Measurements from ENCODE around the gene KHDRBS2.

KHDRBS2 gene

GRCh38 chr6:62285612-62286469 is at the start of gene KHDRBS2:
Gene KHDRBS2 (minus strand): TSS chr6:62286225.
- DNase-seq (ENCODE audit: low read depth in 3 of 3, low spot score in 1 of 3): no peak

- no peak for DNase-seq (ENCODE audit: low read depth in 3 of 3, low spot score in 1 of 3)
Measured at GRCh38 chr6:62328607-62329006, 42.6 kb upstream of the KHDRBS2 start.

- DNase-seq (ENCODE audit: low read depth in 3 of 3, low spot score in 1 of 3): no peak
Measured at GRCh38 chr6:62324834-62325233, 38.8 kb upstream of the KHDRBS2 start.

GRCh38 chr6:62323818-62324431 is 37.9 kb upstream of the KHDRBS2 start:
- DNase-seq (ENCODE audit: low read depth in 3 of 3, low spot score in 1 of 3): no peak

GRCh38 chr6:62298745-62299392 is 12.8 kb upstream of the KHDRBS2 start:
- no peak for DNase-seq (ENCODE audit: low read depth in 3 of 3, low spot score in 1 of 3)

- no peak for DNase-seq (ENCODE audit: low read depth in 3 of 3, low spot score in 1 of 3)
Measured at GRCh38 chr6:62296541-62296940, 10.5 kb upstream of the KHDRBS2 start.

- no peak for DNase-seq (ENCODE audit: low read depth in 3 of 3, low spot score in 1 of 3)
Measured at GRCh38 chr6:62288974-62289373, 2.9 kb upstream of the KHDRBS2 start.

GRCh38 chr6:62288562-62288961 is 2.5 kb upstream of the KHDRBS2 start:
- DNase-seq (ENCODE audit: low read depth in 3 of 3, low spot score in 1 of 3): no peak

- DNase-seq (ENCODE audit: low read depth in 3 of 3, low spot score in 1 of 3): no peak
Measured at GRCh38 chr6:62286470-62286843, 432 bp upstream of the KHDRBS2 start.

- no peak for DNase-seq (ENCODE audit: low read depth in 3 of 3, low spot score in 1 of 3)
Measured at GRCh38 chr6:62284725-62285124, 1.3 kb downstream of the KHDRBS2 start.

- no peak for DNase-seq (ENCODE audit: low read depth in 3 of 3, low spot score in 1 of 3)
Measured at GRCh38 chr6:62283796-62284411, 2.1 kb downstream of the KHDRBS2 start.

- DNase-seq (ENCODE audit: low read depth in 3 of 3, low spot score in 1 of 3): no peak
Measured at GRCh38 chr6:62283365-62283764, 2.7 kb downstream of the KHDRBS2 start.

GRCh38 chr6:62280099-62280498 is 5.9 kb downstream of the KHDRBS2 start:
- DNase-seq (ENCODE audit: low read depth in 3 of 3, low spot score in 1 of 3): no peak

- DNase-seq (ENCODE audit: low read depth in 3 of 3, low spot score in 1 of 3): no peak
Measured at GRCh38 chr6:62272114-62272513, 13.9 kb downstream of the KHDRBS2 start.

- no peak for DNase-seq (ENCODE audit: low read depth in 3 of 3, low spot score in 1 of 3)
Measured at GRCh38 chr6:62265906-62266525, 20.0 kb downstream of the KHDRBS2 start.

- no peak for DNase-seq (ENCODE audit: low read depth in 3 of 3, low spot score in 1 of 3)
Measured at GRCh38 chr6:62262283-62262682, 23.7 kb downstream of the KHDRBS2 start.

- DNase-seq (ENCODE audit: low read depth in 3 of 3, low spot score in 1 of 3): no peak
Measured at GRCh38 chr6:62246087-62246486, 39.9 kb downstream of the KHDRBS2 start.

GRCh38 chr6:62236784-62237183 is 49.2 kb downstream of the KHDRBS2 start:
- DNase-seq (ENCODE audit: low read depth in 3 of 3, low spot score in 1 of 3): no peak

GRCh38 chr6:62229231-62229630 is 56.8 kb downstream of the KHDRBS2 start:
- DNase-seq (ENCODE audit: low read depth in 3 of 3, low spot score in 1 of 3): no peak

GRCh38 chr6:62217866-62218265 is 68.2 kb downstream of the KHDRBS2 start:
- DNase-seq (ENCODE audit: low read depth in 3 of 3, low spot score in 1 of 3): no peak

GRCh38 chr6:62202078-62202477 is 83.9 kb downstream of the KHDRBS2 start:
- no peak for DNase-seq (ENCODE audit: low read depth in 3 of 3, low spot score in 1 of 3)

Measured in stimulated activated CD4-positive, alpha-beta T cell treated with anti-CD3 and anti-CD28 coated beads, TNF-alpha, amount 100 ng/mL, for 1 hour (primary cell).